H9 (cell line): ENCODE data around the gene FBXL12. TPM values are rescaled to one million over a fixed set of nuclear protein-coding genes. Genes with fewer than 3 reads are reported as not detected.

Experiments
- DNase-seq: peaks from one replicate; pipeline ENCODE4 v3.0.0-alpha.2; 2017
- H2AFZ ChIP-seq: one replicate; pipeline ENCODE4 v1.6.1; 2013; ENCODE audit warnings: mild to moderate bottlenecking, low read length, control low read depth, moderate library complexity
- H2AK5ac ChIP-seq: 2 replicates; pipeline ENCODE4 v1.6.1; 2013; ENCODE audit warnings: low read length, control low read depth, mixed read lengths; ENCODE audit not compliant: insufficient read length
- H2BK120ac ChIP-seq: one replicate; pipeline ENCODE4 v1.6.1; 2013; ENCODE audit warnings: low read depth, mild to moderate bottlenecking, low read length, control low read depth, inconsistent platforms; ENCODE audit not compliant: poor library complexity, severe bottlenecking
- H2BK12ac ChIP-seq: 2 replicates; pipeline ENCODE4 v1.6.1; 2013; ENCODE audit warnings: low read length, control low read depth, mixed read lengths, low read depth; ENCODE audit not compliant: insufficient read length
- H2BK15ac ChIP-seq: 2 replicates; pipeline ENCODE4 v1.6.1; 2013; ENCODE audit warnings: low read depth, low read length, control low read depth
- H2BK20ac ChIP-seq: one replicate; pipeline ENCODE4 v1.6.1; 2013; ENCODE audit warnings: low read depth, mild to moderate bottlenecking, low read length, control low read depth, inconsistent platforms; ENCODE audit not compliant: poor library complexity, severe bottlenecking
- H2BK5ac ChIP-seq: 2 replicates; pipeline ENCODE4 v1.6.1; 2013; ENCODE audit warnings: low read length, control low read depth, mixed read lengths; ENCODE audit not compliant: insufficient read length
- H3K14ac ChIP-seq: 2 replicates; pipeline ENCODE4 v1.6.1; 2013; ENCODE audit warnings: low read length, control low read depth; ENCODE audit not compliant: insufficient read depth
- H3K18ac ChIP-seq: 2 replicates; pipeline ENCODE4 v1.6.1; 2013; ENCODE audit warnings: low read depth, mild to moderate bottlenecking, mixed read lengths, low read length, control low read depth; ENCODE audit not compliant: insufficient read length
- H3K23ac ChIP-seq: 2 replicates; pipeline ENCODE4 v1.6.1; 2013; ENCODE audit warnings: low read length, control low read depth, mixed read lengths, low read depth; ENCODE audit not compliant: insufficient read length
- H3K23me2 ChIP-seq: 2 replicates; pipeline ENCODE4 v1.6.1; 2013; ENCODE audit warnings: low read depth, mild to moderate bottlenecking, mixed read lengths, low read length, control low read depth; ENCODE audit not compliant: insufficient read length, poor library complexity, severe bottlenecking
- H3K27ac ChIP-seq: 2 replicates; pipeline ENCODE4 v1.5.1; 2013; ENCODE audit warnings: low read length, control low read depth, mixed read lengths, low read depth; ENCODE audit not compliant: insufficient read length
- H3K27me3 ChIP-seq: 2 replicates; pipeline ENCODE4 v1.6.1; 2013; ENCODE audit warnings: low read length, control low read depth, inconsistent platforms; ENCODE audit not compliant: insufficient read depth
- H3K4ac ChIP-seq: 2 replicates; pipeline ENCODE4 v1.6.1; 2013; ENCODE audit warnings: low read depth, mild to moderate bottlenecking, control low read depth, inconsistent platforms, low read length, moderate library complexity
- H3K4me1 ChIP-seq: 2 replicates; pipeline ENCODE4 v1.6.1; 2013; ENCODE audit warnings: low read length, control low read depth, inconsistent platforms; ENCODE audit not compliant: insufficient read depth
- H3K4me2 ChIP-seq: 2 replicates; pipeline ENCODE4 v1.6.1; 2013; ENCODE audit warnings: low read length, control low read depth, mixed read lengths; ENCODE audit not compliant: insufficient read length, insufficient read depth
- H3K56ac ChIP-seq: 2 replicates; pipeline ENCODE4 v1.6.1; 2013; ENCODE audit warnings: low read depth, mild to moderate bottlenecking, mixed read lengths, low read length, control low read depth; ENCODE audit not compliant: insufficient read length
- H3K79me1 ChIP-seq: 2 replicates; pipeline ENCODE4 v1.6.1; 2013; ENCODE audit warnings: low read depth, mild to moderate bottlenecking, moderate library complexity, low read length, control low read depth, inconsistent platforms; ENCODE audit not compliant: insufficient read depth, poor library complexity, severe bottlenecking
- H3K79me2 ChIP-seq: 2 replicates; pipeline ENCODE4 v1.6.1; 2013; ENCODE audit warnings: low read length, control low read depth, inconsistent platforms; ENCODE audit not compliant: insufficient read depth
- H3K9ac ChIP-seq: 2 replicates; pipeline ENCODE4 v1.6.1; 2013; ENCODE audit warnings: low read length, control low read depth, mixed read lengths; ENCODE audit not compliant: insufficient read length; ENCODE audit errors: extremely low read depth
- H3K9me3 ChIP-seq: one replicate; pipeline ENCODE4 v1.6.1; 2013; ENCODE audit warnings: low read depth, low read length, inconsistent platforms; ENCODE audit not compliant: control insufficient read depth
- H3T11ph ChIP-seq: one replicate; pipeline ENCODE4 v1.6.1; 2013; ENCODE audit warnings: mild to moderate bottlenecking, low read length, control low read depth, inconsistent platforms
- H4K20me1 ChIP-seq: one replicate; pipeline ENCODE4 v1.6.1; 2013; ENCODE audit not compliant: control insufficient read depth, insufficient read length, insufficient read depth
- H4K5ac ChIP-seq: 2 replicates; pipeline ENCODE4 v1.6.1; 2013; ENCODE audit warnings: low read depth, mild to moderate bottlenecking, mixed read lengths, low read length, control low read depth; ENCODE audit not compliant: insufficient read length
- H4K8ac ChIP-seq: replicated peaks from 2 replicates; pipeline ENCODE4 v1.6.1; 2013; ENCODE audit warnings: low read length, control low read depth, mixed read lengths, low read depth; ENCODE audit not compliant: insufficient read length
- H4K91ac ChIP-seq: 2 replicates; pipeline ENCODE4 v1.6.1; 2013; ENCODE audit warnings: low read depth, mild to moderate bottlenecking, moderate library complexity, mixed read lengths, low read length, control low read depth; ENCODE audit not compliant: insufficient read length
- H3K27ac Mint-ChIP-seq, 3 experiments: 2 replicates in 2 of 3; 3 replicates in 1 of 3; pipeline ENCODE4 v1.8.0; 2020 to 2021; ENCODE audit warnings: mixed read lengths in 3 of 3, mild to moderate bottlenecking in 1 of 3, moderate library complexity in 1 of 3
- H3K27me3 Mint-ChIP-seq: 2 replicates; pipeline ENCODE4 v1.8.0; 2021; ENCODE audit warnings: low read depth, mild to moderate bottlenecking, moderate library complexity, mixed read lengths
- H3K36me3 Mint-ChIP-seq, 3 experiments: 2 replicates in 2 of 3; 3 replicates in 1 of 3; pipeline ENCODE4 v1.8.0; 2020 to 2021; ENCODE audit warnings: low read depth in 3 of 3, mixed read lengths in 3 of 3; ENCODE audit not compliant: insufficient read depth in 1 of 3
- H3K4me1 Mint-ChIP-seq, 2 experiments: 2 replicates each; pipeline ENCODE4 v1.8.0; 2020; ENCODE audit warnings: mixed read lengths in 2 of 2
- H3K4me3 Mint-ChIP-seq, 2 experiments: 2 replicates in 1 of 2; 3 replicates in 1 of 2; pipeline ENCODE4 v1.8.0; 2020 to 2021; ENCODE audit warnings: mild to moderate bottlenecking in 2 of 2, mixed read lengths in 2 of 2, moderate library complexity in 1 of 2
- H3K9me3 Mint-ChIP-seq, 2 experiments: 2 replicates in 1 of 2; 3 replicates in 1 of 2; pipeline ENCODE4 v1.8.0; 2020; ENCODE audit warnings: mild to moderate bottlenecking in 2 of 2, mixed read lengths in 2 of 2, moderate library complexity in 1 of 2
- CTCF ChIP-seq: fragments of 200-600 bp; sonication (generic); conservative IDR thresholded peaks from 3 replicates; pipeline ENCODE4 v1.8.0; 2021; ENCODE audit warnings: antibody characterized with exemption, mild to moderate bottlenecking
- WGBS: extraction: QIAGEN DNeasy Blood & Tissue Kit; methylation state at CpG from one replicate; pipeline ENCODE4 v1.1.7; 2013; ENCODE audit warnings: missing lambda C conversion rate, low lambda C conversion rate, mixed read lengths; ENCODE audit not compliant: insufficient read length; ENCODE audit errors: extremely low coverage; 5-methylcytosine and 5-hydroxymethylcytosine counted together
- total RNA-seq: library from RNA; stranded (reverse); gene quantifications from 2 replicates; pipeline ENCODE4 v1.2.1, GENCODE V29; 2021

Gene FBXL12
- total RNA-seq, 1 experiment from 2014 or later, result 31.8 TPM

GRCh38 chr19:9857076-9857721 lies 38.3 kb upstream of the FBXL12 start:
- H2AFZ ChIP-seq, result no peak overlapping the region

More at GRCh38 chr19:9857076-9857721, 38.3 kb upstream of the FBXL12 start:
- Histone ChIP-seq H2BK5ac (no peak overlapping the region), H2BK15ac (no peak overlapping the region), H3K9me3 (no peaks in the 10 kb centered on the region), H4K20me1 (no peaks in the 10 kb centered on the region), H3K23me2 (no peaks in the 10 kb centered on the region), H3K27me3 (no peaks in the 10 kb centered on the region), H2BK12ac (no peak overlapping the region), H3K18ac (no peak overlapping the region), H2AK5ac (no peak overlapping the region), H2BK120ac (no peak overlapping the region), H3K4me2 (no peak overlapping the region), H4K91ac (no peak overlapping the region), H2BK20ac (no peak overlapping the region), H3K4ac (no peak overlapping the region), H3K14ac (no peak overlapping the region), H3K56ac (no peak overlapping the region), H3K79me2 (no peaks in the 10 kb centered on the region), H3T11ph (no peak overlapping the region), H3K4me1 (no peaks in the 10 kb centered on the region), H3K79me1 (no peaks in the 10 kb centered on the region), H4K5ac (no peak overlapping the region), H3K23ac (no peak overlapping the region), H3K27ac (no peak overlapping the region), H4K8ac (no peak overlapping the region), H3K9ac (no peak overlapping the region)
- no peak for DNase-seq
- H3K36me3 Mint-ChIP-seq, result peaks cover 19 to 57% (median 50%) of the 10 kb centered on the region in 3 experiments; a peak in 6 of 7 replicates
- no peaks in the 10 kb centered on the region for H3K27me3 Mint-ChIP-seq
- no CpG with 5 or more reads among the region's 13 CpGs for WGBS
- no peak for TF ChIP-seq CTCF
- H3K27ac Mint-ChIP-seq, result no peak overlapping the region
- no peaks in the 10 kb centered on the region for H3K9me3 Mint-ChIP-seq
- no peak overlapping the region for H3K4me3 Mint-ChIP-seq
- peaks cover under 1 to 3% of the 10 kb centered on the region in 2 experiments for H3K4me1 Mint-ChIP-seq
